Fibroblast of pulmonary artery (primary cell): ENCODE results near the gene TRIM28.
A peak's percentile ranks its signal among the peaks of the same experiment; 100 is the strongest.
"Not testable (repeated sequence)": the region's sequence is repeated elsewhere in the genome, so short reads cannot be mapped to it uniquely, and the experiment has no call there.

ENCODE experiments used
- DNase-seq: peaks from one replicate; pipeline ENCODE4 v3.0.0-alpha.2; 2010; ENCODE audit warnings: low read depth
- H3K4me3 ChIP-seq: replicated peaks from 2 replicates; pipeline ENCODE4 v1.5.1; 2011; ENCODE audit warnings: low read depth, mild to moderate bottlenecking, control low read depth, low read length, moderate library complexity
- TF ChIP-seq, protein P1 (sequence below): IDR thresholded peaks from 2 replicates; pipeline ENCODE4 v1.5.1; 2011; ENCODE audit warnings: mild to moderate bottlenecking, control low read depth, low read length, inconsistent platforms; ENCODE audit errors: missing control alignments

TRIM28 gene

GRCh38 chr19:58572818-58573657 is 29.2 kb downstream of the TRIM28 start, which contains the start of gene MZF1:
Gene MZF1 (minus strand): TSS chr19:58573335. CDS start chr19:58571389, 1,946 bp downstream.
- peak within 1 kb of the TSS; percentile 90 for H3K4me3 ChIP-seq
- peak; percentile 100 for DNase-seq
- TF ChIP-seq, protein P1, sequence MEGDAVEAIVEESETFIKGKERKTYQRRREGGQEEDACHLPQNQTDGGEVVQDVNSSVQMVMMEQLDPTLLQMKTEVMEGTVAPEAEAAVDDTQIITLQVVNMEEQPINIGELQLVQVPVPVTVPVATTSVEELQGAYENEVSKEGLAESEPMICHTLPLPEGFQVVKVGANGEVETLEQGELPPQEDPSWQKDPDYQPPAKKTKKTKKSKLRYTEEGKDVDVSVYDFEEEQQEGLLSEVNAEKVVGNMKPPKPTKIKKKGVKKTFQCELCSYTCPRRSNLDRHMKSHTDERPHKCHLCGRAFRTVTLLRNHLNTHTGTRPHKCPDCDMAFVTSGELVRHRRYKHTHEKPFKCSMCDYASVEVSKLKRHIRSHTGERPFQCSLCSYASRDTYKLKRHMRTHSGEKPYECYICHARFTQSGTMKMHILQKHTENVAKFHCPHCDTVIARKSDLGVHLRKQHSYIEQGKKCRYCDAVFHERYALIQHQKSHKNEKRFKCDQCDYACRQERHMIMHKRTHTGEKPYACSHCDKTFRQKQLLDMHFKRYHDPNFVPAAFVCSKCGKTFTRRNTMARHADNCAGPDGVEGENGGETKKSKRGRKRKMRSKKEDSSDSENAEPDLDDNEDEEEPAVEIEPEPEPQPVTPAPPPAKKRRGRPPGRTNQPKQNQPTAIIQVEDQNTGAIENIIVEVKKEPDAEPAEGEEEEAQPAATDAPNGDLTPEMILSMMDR: no peak

GRCh38 chr19:58573658-58574164 is 29.8 kb downstream of the TRIM28 start:
- H3K4me3 ChIP-seq: peak overlapping the region; percentile 90
- TF ChIP-seq, protein P1: no peak
- DNase-seq: no peak

DNA sequence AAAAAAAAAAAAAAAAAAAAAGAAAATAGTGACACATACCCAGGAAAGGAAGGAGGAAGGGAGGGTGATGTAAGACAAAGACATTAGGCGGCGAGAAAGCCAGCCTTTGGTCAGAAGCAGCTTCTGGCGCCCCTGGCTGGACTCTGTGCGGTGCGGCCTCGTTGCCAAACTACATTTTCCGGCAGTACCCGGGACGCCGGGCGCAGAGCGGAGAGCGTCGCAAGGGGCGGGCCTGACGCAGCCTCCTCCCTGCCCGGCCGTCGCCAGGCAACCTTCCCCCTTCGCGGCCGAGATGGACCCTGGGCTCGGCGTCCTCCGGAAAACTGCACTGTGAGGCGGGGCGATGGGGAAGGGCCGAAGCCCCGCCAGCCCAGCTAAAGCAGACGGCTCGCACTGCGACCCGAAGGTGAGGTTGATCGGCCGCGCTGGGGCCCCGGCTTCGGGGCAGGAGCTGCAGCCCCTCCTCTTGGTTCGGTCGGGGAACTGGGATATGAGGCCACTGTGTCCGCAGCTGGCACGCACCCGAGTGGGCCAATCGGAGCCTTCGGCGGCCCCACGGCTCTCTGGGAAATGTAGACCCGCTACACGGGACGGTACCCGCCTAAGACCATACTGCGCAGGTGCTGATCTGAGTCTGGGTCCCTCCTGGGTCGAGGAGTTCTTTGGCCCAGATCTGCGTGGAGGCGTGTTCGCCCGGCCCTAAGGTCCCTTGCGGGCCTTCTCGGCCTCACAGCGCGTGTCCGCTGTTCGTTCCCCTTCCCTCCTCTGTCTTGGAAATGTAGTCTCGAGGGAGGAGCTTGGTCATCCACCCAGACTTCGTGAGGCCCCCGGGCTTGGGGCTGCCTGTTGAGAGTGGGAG is 31.5 kb downstream of the TRIM28 start:
- DNase-seq: peak; percentile 93
- H3K4me3 ChIP-seq: peak overlapping the region; percentile 82
- TF ChIP-seq, protein P1: no peak

- not testable (repeated sequence) for DNase-seq, H3K4me3 ChIP-seq
Measured at GRCh38 chr19:58577581-58577980, 33.7 kb downstream of the TRIM28 start.

GRCh38 chr19:58578012-58578925 is 34.4 kb downstream of the TRIM28 start:
- no peak overlapping the region for H3K4me3 ChIP-seq
- TF ChIP-seq, protein P1: no peak
- no peak for DNase-seq

DNA sequence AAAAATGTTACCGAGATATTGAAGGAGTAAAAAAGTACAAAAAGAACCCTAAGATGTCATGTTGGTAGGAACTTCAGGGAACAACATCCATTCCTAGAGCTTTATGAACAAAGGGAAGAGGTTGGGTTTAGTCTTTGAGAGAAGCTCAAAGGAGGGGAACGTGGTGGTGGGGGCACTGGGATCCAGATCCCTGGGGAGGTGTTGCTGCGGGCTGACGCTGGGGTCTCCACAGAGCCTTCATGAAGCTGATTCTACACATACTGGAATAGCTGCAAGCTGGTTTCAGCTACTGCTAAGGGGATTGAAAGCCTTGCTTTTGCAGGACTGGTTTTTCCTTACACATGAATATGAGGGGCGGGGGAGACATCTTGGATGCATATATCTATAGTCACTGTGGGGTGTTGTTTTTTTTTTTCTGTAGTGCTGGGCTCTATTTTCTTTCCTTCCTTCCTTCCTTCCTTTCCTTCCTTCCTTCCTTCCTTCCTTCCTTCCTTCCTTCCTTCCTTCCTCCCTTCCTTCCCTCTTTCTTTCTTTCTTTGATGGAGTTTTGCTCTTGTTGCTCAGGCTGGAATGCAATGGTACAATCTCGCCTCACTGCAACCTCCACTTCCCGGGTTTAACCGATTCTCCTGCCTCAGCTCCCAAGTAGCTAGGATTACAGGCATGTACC is 35.7 kb downstream of the TRIM28 start:
- no peak for DNase-seq
- no peak overlapping the region for H3K4me3 ChIP-seq
- TF ChIP-seq, protein P1: no peak
